BJ (cell line): ENCODE measurements around the gene CCDC148. TPM values are rescaled to one million over a fixed set of nuclear protein-coding genes. Genes with fewer than 3 reads are reported as not detected.

ENCODE experiments used
- CTCF ChIA-PET: fragments of 350-600 bp; formaldehyde crosslinking; extraction: SDS; loops from one replicate; lab custom pipeline; 2021; ENCODE audit warnings: antibody characterized with exemption, inconsistent platforms; lab: Yijun Ruan, JAX
- POLR2A ChIA-PET: fragments of 300-600 bp; sonication (Branson Sonifier 250); formaldehyde crosslinking; extraction: SDS; loops from one replicate; lab custom pipeline; 2021; ENCODE audit warnings: antibody characterized with exemption; lab: Charles Lee
- DNase-seq: peaks from one replicate; pipeline ENCODE4 v3.0.0-alpha.2; 2011; ENCODE audit warnings: low read depth
- H3K27me3 ChIP-seq: 2 replicates; pipeline ENCODE4 v1.6.0; 2011; ENCODE audit warnings: low read length; ENCODE audit not compliant: control insufficient read depth, insufficient read depth
- H3K36me3 ChIP-seq: 2 replicates; pipeline ENCODE4 v1.5.1; 2011; ENCODE audit warnings: low read length; ENCODE audit not compliant: control insufficient read depth, insufficient read depth
- H3K4me3 ChIP-seq: 2 replicates; pipeline ENCODE4 v1.5.1; 2011; ENCODE audit warnings: low read depth, mild to moderate bottlenecking, control low read depth, low read length
- polyA plus RNA-seq: library from polyadenylated mRNA; depleted of rRNA; stranded (reverse); fragments of >200 nt; gene quantifications from 2 replicates; pipeline ENCODE4 v1.2.3, GENCODE V29; 2011
- TF ChIP-seq, protein P1 (sequence below): IDR thresholded peaks from 2 replicates; pipeline ENCODE4 v1.5.1; 2011; ENCODE audit warnings: low read depth, mild to moderate bottlenecking, control low read depth, inconsistent platforms, low read length, moderate library complexity; ENCODE audit not compliant: insufficient read depth

Gene CCDC148
- polyA plus RNA-seq, 1 experiment = 0.75 TPM

DNA sequence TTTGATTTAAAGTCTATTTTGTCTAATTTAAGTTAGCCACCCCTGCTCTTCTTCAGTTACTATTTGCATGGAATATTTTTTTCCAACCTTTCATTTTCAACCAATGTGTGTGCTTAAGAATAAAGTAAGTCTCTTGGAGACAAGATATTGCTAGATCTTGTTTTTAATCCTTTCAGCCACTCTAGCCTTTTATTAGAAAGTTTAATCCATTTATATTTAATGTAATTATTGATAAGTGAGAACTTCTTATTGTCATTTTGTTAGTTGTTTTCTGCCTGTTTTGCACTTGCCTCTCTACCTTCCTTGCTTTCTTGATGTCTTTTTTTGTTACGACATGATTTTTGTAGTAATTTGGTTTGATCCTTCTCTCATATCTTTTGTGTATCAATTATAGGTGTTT lies 46.4 kb downstream of the CCDC148 start:
- H3K36me3 ChIP-seq = no peaks in the 10 kb centered on the region
- CTCF ChIA-PET = no interaction called here
- no peak for DNase-seq
- TF ChIP-seq, protein P1, sequence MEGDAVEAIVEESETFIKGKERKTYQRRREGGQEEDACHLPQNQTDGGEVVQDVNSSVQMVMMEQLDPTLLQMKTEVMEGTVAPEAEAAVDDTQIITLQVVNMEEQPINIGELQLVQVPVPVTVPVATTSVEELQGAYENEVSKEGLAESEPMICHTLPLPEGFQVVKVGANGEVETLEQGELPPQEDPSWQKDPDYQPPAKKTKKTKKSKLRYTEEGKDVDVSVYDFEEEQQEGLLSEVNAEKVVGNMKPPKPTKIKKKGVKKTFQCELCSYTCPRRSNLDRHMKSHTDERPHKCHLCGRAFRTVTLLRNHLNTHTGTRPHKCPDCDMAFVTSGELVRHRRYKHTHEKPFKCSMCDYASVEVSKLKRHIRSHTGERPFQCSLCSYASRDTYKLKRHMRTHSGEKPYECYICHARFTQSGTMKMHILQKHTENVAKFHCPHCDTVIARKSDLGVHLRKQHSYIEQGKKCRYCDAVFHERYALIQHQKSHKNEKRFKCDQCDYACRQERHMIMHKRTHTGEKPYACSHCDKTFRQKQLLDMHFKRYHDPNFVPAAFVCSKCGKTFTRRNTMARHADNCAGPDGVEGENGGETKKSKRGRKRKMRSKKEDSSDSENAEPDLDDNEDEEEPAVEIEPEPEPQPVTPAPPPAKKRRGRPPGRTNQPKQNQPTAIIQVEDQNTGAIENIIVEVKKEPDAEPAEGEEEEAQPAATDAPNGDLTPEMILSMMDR = no peak
- POLR2A ChIA-PET = no interaction called here
- no peaks in the 10 kb centered on the region for H3K27me3 ChIP-seq
- no peak overlapping the region for H3K4me3 ChIP-seq

DNA sequence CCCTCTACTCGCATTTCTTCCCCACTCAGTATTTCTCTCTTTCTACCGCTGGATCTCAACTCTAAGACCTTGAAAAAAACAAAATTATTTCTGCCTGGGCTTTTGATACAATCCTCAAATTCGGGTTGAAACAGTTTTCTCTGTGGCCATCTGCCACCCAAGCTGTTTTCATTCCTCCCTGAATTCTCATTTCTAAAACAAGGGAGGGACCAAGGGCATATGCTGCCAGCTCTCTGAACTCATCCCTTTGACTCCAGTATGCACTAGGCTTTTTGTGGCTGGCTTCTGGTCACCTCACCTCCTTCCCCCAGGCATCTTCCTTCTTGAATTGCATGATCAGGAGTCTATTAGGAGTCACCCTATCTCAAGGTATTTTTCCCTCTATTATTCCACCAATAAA lies 49.5 kb downstream of the CCDC148 start:
- ChIA-PET POLR2A (no interaction called here), CTCF (no interaction called here)
- DNase-seq = no peak
- Histone ChIP-seq H3K4me3 (no peak overlapping the region), H3K27me3 (no peaks in the 10 kb centered on the region), H3K36me3 (no peaks in the 10 kb centered on the region)
- TF ChIP-seq, protein P1 = no peak

GRCh38 chr2:158405341-158405740 lies 51.2 kb downstream of the CCDC148 start:
- no peak overlapping the region for H3K4me3 ChIP-seq
- CTCF ChIA-PET = no interaction called here
- H3K36me3 ChIP-seq = no peaks in the 10 kb centered on the region
- POLR2A ChIA-PET = no interaction called here
- TF ChIP-seq, protein P1 = no peak
- no peak for DNase-seq
- no peaks in the 10 kb centered on the region for H3K27me3 ChIP-seq

- TF ChIP-seq, protein P1 = no peak
- POLR2A ChIA-PET = no interaction called here
- Histone ChIP-seq H3K36me3 (no peaks in the 10 kb centered on the region), H3K27me3 (no peaks in the 10 kb centered on the region), H3K4me3 (no peak overlapping the region)
- no peak for DNase-seq
- CTCF ChIA-PET = interaction anchor here (1.2 kb wide), 1 partner anchor 8 kb away, joined by 5 read pairs; no protein-coding TSS in a partner anchor
Measured at GRCh38 chr2:158403237-158403636, 53.3 kb downstream of the CCDC148 start.

- TF ChIP-seq, protein P1 = no peak
- no peak for DNase-seq
- POLR2A ChIA-PET = no interaction called here
- H3K4me3 ChIP-seq = no peak overlapping the region
- no peaks in the 10 kb centered on the region for H3K27me3 ChIP-seq
- H3K36me3 ChIP-seq = no peaks in the 10 kb centered on the region
- CTCF ChIA-PET = interaction anchor here (1.2 kb wide), 1 partner anchor 9 kb away, joined by 5 read pairs; no protein-coding TSS in a partner anchor
Measured at GRCh38 chr2:158402665-158403064, 53.9 kb downstream of the CCDC148 start.
